ENCODE measurements around the gene RPRD1B. TPM values are rescaled to one million over a fixed set of nuclear protein-coding genes. Genes with fewer than 3 reads are reported as not detected.

RPRD1B gene
- polyA plus RNA-seq, 1 experiment, result 23.7 TPM

- no peak for DNase-seq (ENCODE audit: low read depth, low spot score)
- ChIA-PET CTCF (interaction anchor here (0.6 to 6.9 kb wide), 28 partner anchors 8 to 335 kb away, joined by 3 to 130 read pairs (median 4); no protein-coding TSS in a partner anchor), POLR2A (interaction anchor here (0.8 to 2.3 kb wide), 10 partner anchors 12 to 147 kb away, joined by 3 to 14 read pairs (median 4); partner anchors contain the start of genes RPRD1B and TTI1)
- Histone ChIP-seq H3K9me3 (ENCODE audit: control insufficient read depth, insufficient read depth, low read length) (no peaks in the 10 kb centered on the region), H3K27me3 (ENCODE audit: control insufficient read depth, insufficient read depth, low read length) (no peaks in the 10 kb centered on the region), H3K27ac (ENCODE audit: low read depth, low read length) (peak overlapping the region; percentile 60), H3K4me3 (ENCODE audit: low read depth, low read length) (no peak overlapping the region; the same call in 1 of the 2 replicates)
- TF ChIP-seq CTCF (IDR thresholded peaks at IDR 0.05; ENCODE audit: low read depth, low read length), result no peak
Observed at GRCh38 chr20:38072898-38073297, 39.4 kb downstream of the RPRD1B start.

GRCh38 chr20:38073307-38074071 lies 39.9 kb downstream of the RPRD1B start:
- peak; percentile 87 for TF ChIP-seq CTCF (IDR thresholded peaks at IDR 0.05; ENCODE audit: low read depth, low read length)
- Histone ChIP-seq H3K27ac (ENCODE audit: low read depth, low read length) (peak overlapping the region; percentile 60), H3K9me3 (ENCODE audit: control insufficient read depth, insufficient read depth, low read length) (no peaks in the 10 kb centered on the region), H3K27me3 (ENCODE audit: control insufficient read depth, insufficient read depth, low read length) (no peaks in the 10 kb centered on the region), H3K4me3 (ENCODE audit: low read depth, low read length) (no peak overlapping the region; the same call in 1 of the 2 replicates)
- POLR2A ChIA-PET, result interaction anchor here (0.6 to 2.3 kb wide), 11 partner anchors 11 to 147 kb away, joined by 3 to 14 read pairs (median 4); partner anchors contain the start of genes RPRD1B and TTI1
- DNase-seq (ENCODE audit: low read depth, low spot score), result peak; percentile 93
- CTCF ChIA-PET, result interaction anchor here (0.5 to 6.9 kb wide), 34 partner anchors 9 to 335 kb away, joined by 3 to 130 read pairs (median 4); no protein-coding TSS in a partner anchor

GRCh38 chr20:38075161-38075998 lies 41.8 kb downstream of the RPRD1B start:
- Histone ChIP-seq H3K27me3 (ENCODE audit: control insufficient read depth, insufficient read depth, low read length) (no peaks in the 10 kb centered on the region), H3K4me3 (ENCODE audit: low read depth, low read length) (no peak overlapping the region), H3K27ac (ENCODE audit: low read depth, low read length) (peak overlapping the region; percentile 21), H3K9me3 (ENCODE audit: control insufficient read depth, insufficient read depth, low read length) (peaks cover under 1% of the 10 kb centered on the region; the same call in 1 of the 2 replicates)
- POLR2A ChIA-PET, result interaction anchor here (1.3 to 1.5 kb wide), 2 partner anchors 9 to 34 kb away, joined by 5 to 11 read pairs; no protein-coding TSS in a partner anchor
- TF ChIP-seq CTCF (IDR thresholded peaks at IDR 0.05; ENCODE audit: low read depth, low read length), result no peak
- no peak for DNase-seq (ENCODE audit: low read depth, low spot score)
- CTCF ChIA-PET, result interaction anchor here (0.6 to 6.9 kb wide), 13 partner anchors 9 to 715 kb away, joined by 3 to 130 read pairs (median 5); partner anchors contain the start of gene TGM2

GRCh38 chr20:38076548-38076947 lies 43.0 kb downstream of the RPRD1B start:
- POLR2A ChIA-PET, result interaction anchor here (0.7 to 0.9 kb wide), 2 partner anchors 14 to 62 kb away, joined by 3 to 12 read pairs; no protein-coding TSS in a partner anchor
- CTCF ChIA-PET, result interaction anchor here (1.1 to 6.9 kb wide), 3 partner anchors 16 to 145 kb away, joined by 3 to 130 read pairs (median 70); no protein-coding TSS in a partner anchor
- H3K9me3 ChIP-seq (ENCODE audit: control insufficient read depth, insufficient read depth, low read length), result peaks cover 3% of the 10 kb centered on the region; the same call in 1 of the 2 replicates
- TF ChIP-seq CTCF (IDR thresholded peaks at IDR 0.05; ENCODE audit: low read depth, low read length), result no peak
- no peak overlapping the region for H3K4me3 ChIP-seq (ENCODE audit: low read depth, low read length)
- H3K27me3 ChIP-seq (ENCODE audit: control insufficient read depth, insufficient read depth, low read length), result no peaks in the 10 kb centered on the region
- H3K27ac ChIP-seq (ENCODE audit: low read depth, low read length), result no peak overlapping the region
- no peak for DNase-seq (ENCODE audit: low read depth, low spot score)
